Activated CD8-positive, alpha-beta memory T cell treated with anti-CD3 and anti-CD28 coated beads, Interleukin-2, amount 50 U/mL, for 1 hour (primary cell): ENCODE data around the gene HOXB13.

Experiments used
- DNase-seq: peaks from one replicate; pipeline ENCODE4 v3.0.0-alpha.2; 2020; ENCODE audit errors: extremely low read depth

The HOXB13 gene

GRCh38 chr17:48748718-48749566, 20.4 kb upstream of the HOXB13 start:
- no peak for DNase-seq

- DNase-seq, result no peak
Measured at GRCh38 chr17:48747445-48748363, 19.2 kb upstream of the HOXB13 start.

DNA sequence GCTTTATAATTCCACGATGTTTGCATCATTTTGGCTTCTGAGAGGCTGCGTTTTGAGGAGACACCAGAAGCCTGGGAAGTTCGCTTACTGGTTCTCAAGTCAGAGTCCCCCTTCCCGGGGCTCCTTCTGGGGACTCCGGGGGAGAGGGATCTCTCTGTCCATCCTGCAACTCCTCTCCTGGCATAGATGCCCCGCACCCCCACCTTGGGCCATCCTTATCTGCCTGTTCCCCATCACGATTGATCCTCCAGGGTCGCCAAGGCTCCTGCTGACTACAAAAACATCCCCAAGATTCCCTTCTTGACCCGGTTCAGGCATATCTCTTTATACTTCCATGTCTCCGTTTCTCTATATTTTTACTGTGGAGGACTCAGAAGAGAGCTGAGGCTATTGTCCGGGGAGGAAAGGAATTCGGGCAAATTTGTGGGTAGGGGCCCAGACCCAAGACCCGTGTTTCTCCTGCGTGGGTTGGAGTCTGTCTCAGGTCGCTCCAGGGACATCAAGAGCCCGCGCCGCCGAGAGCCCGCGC, 18.4 kb upstream of the HOXB13 start:
- no peak for DNase-seq

- no peak for DNase-seq
Measured at GRCh38 chr17:48745381-48746275, 17.1 kb upstream of the HOXB13 start.

DNA sequence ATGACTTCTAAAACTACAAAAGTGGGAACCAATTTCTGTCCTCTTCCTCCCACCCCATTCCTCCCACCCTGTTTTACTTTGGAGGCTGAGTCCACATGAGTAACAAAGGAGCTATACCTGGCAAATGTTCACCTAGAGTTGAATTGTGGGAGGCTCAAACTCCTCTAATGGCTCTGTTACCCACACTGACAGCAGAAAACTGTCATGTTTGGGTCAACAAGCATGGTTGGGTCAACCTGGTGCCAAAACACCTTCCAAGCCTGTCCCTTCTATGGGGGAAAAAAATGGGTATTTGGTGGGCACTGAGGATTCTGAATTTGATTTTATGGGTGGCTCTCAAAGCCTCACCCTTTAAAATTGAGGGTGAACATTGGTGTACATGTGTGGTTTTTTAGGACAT, 12.0 kb upstream of the HOXB13 start:
- no peak for DNase-seq

GRCh38 chr17:48738803-48739526, 10.4 kb upstream of the HOXB13 start:
- no peak for DNase-seq

- DNase-seq, result no peak
Measured at GRCh38 chr17:48738424-48738802, 9.9 kb upstream of the HOXB13 start.

GRCh38 chr17:48737330-48738043, 8.9 kb upstream of the HOXB13 start:
- DNase-seq, result no peak

GRCh38 chr17:48735062-48735351, 6.5 kb upstream of the HOXB13 start:
- DNase-seq, result no peak

DNA sequence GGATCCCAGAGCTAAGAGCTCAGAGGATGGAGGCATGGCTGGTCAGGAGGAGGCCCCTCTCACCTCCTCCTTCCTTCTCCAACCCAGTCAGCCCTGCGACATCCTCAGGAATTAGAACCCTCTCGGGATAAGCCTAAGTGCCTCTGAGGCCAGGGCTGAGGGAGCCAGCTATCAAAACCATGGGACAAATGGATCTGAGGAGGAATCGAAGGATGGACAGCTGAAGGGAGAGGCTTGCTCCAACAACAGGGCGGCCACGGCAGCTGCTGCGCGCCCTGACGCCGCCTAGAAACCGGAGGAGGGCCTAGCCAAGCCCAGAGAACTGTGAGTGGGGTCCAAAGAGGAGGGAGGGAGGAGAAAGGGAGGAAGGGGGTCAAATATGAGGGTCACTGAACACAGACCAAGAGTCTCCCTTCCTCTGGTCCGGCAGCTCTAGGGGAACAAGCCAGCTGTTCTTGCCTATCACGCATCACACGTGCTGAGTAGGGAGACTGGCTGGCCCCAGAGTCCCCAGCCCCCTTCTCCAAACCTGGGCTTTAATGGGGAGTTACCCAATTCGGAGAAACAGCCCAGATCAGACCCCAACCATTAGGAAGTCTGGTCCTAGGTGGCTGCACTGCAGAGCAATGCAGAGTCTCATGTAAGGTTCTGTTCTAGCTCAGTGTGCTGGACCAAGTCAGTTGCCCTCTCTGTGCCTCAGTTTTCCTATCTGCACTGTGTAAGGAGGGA, 5.9 kb upstream of the HOXB13 start:
- no peak for DNase-seq

DNA sequence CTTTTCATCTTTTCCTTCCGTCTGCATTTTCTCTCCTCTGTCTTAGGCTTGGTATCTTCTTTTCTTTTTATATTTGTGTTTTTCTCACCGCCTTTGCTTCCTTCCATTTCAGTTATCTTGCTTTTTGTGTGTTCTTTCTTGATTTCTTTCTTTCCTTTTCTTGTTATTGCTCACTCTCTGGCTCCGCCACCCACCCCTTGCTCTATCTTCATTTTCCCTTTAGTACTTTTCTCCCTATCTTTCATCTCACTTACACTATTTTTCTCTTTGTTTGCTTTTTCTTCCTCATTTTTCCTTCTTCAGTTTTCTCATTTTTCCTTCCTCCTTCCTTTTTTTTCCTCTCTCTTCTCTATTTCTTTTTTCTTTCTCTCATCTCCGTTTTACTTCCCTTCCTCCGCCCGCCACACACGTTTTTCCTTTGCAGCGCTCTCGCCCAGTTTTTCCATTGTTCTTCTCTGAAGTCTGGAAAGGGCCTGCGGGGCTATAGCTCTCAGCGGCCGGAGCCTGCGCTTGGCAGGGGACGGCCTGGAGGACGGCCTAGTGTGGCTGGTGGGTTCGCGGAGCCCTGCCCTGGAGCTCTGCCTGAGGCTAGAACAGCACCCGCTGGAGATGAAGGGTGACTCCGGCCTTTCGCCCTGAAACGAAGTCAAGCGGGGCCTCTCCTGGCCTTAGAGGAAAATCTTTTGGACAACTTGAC, 5.2 kb upstream of the HOXB13 start:
- DNase-seq, result no peak

- DNase-seq, result no peak
Measured at GRCh38 chr17:48732688-48733629, 4.4 kb upstream of the HOXB13 start.

DNA sequence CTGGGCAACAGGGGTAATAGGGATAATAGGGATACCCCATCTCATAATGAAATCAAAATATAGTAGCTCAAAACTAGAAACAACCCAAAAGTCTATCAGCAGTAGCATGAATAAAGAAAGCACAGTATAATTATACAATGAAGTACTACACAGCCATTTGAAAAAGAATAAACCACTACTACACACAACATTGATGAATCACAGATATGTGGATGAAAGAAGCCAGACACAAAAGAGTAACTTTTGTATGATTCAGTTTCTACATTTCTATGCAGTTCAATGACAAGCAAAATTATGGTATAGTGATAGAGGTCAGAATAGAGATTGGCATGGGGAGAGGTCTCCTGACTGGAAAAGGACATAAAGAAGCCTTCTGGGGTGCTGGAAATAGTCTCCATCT, 2.8 kb upstream of the HOXB13 start:
- no peak for DNase-seq

DNA sequence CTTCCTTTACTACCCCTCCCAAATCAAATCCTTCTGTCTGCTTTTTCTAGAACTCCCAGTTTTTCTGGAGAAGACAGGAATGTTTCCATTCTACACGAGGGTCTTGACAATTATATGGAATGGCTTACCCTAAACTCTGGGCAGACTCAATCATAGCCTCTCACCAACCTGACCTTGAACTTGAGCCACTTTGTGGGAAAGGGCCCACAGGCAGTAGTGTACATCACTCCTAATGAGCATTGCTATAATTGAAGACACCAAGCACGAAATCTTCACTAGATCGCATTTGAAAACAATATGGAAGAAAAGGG, 1.6 kb upstream of the HOXB13 start:
- DNase-seq, result no peak

DNA sequence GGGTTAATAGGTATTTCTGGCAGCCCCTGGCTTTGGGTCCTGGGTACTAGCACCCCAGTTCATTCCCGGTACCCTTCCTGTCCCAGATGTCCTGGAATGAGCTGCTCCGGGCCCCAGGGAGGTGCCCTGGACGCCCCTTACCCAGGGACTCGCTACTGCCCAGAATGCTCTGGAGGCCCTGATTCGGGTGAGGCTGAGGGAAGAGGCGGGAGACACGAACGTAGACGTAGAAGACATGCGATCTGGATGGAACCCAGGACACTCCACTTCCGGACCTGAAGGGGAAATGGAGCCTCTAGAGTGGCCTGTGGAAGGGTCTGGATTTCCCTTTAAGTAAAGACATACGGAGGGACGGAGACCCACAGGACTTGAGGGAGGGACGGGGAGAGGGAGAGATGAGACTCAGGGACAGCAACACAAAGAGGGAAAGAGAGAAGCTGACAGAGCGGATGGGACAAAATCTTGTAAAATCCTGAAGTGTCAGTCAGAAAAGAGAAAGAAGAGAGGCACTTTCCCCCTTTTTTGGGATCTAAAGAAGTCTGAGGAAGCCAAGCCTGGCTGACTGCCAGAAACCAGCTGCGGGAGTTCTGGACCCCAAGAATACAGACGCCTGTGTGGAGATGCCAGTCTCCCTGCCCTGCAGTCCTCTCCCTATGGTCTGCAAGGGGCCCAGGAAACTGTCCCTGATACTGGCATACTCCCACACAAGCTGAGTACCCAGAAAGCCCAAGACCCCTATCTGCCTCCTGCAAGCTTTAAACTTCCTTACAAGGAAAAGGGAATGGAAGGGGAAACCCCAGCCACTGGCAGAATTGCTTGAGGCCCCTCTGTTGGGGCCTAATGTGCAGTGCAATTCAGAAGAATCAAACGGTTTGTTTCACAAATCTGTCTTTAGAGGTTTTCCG, 1.0 kb upstream of the HOXB13 start:
- no peak for DNase-seq

DNA sequence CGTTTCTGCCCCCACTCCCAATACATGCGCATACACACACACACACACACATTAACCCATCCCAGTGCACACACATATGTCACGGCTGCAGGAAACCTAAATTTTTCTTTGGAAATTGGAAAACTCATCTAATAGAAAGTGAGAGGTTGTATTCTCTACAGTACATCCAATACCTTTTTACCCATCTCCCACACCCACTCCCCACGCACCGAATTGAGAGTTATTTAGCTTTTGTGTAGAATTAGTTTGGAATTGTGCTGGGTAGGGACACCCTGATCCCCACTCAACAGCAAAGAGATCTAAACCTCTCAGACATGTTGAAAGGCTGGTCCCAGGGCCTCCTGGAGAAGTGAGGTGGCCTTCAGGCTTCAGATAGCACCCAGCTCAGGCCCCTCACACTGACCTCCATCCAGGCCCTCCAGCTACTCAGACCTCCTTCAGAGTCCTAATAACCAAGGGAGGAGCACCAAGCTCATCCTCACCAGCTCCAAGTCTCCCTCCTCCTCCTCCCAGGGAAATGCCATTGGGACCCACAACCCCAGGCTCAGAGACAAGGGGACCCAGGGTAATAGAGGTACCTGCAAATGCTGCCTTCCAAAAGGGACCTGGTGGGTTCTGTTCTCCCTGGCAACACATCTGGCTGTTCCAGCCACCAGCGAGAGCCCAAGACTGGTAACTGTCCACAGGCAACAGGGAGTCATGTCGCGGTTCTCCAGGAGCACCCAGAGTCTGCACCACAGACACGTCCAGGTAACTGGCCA, 955 bp downstream of the HOXB13 start:
- no peak for DNase-seq

GRCh38 chr17:48726916-48727286, 1.6 kb downstream of the HOXB13 start:
- DNase-seq, result no peak
